ENCODE measurements around the gene SMPD3. TPM values are rescaled to one million over a fixed set of nuclear protein-coding genes. Genes with fewer than 3 reads are reported as not detected.

SMPD3 gene
- total RNA-seq, 2 donors from 2014 or later, result 0.19 TPM; not detected in 1

DNA sequence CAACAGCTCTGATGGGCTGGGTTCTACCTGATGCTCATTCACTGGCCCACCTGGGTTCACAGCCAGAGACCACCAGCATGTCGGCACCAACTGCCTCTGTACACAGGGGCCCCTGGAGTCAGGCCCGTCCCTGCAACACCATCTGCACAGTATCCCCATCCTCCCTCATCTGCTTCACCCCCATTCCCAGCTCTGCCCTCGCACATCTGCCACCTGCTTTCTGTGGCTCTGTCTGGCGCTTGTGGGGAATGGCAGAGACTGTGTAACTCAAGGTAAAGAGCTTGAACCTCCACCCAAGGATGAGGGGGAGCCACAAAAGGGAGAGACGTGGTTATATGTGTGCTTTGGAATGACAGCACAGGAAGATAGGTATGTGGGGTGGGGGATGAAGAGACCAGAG, 27.2 kb downstream of the SMPD3 start:
- Mint-ChIP-seq H3K27me3 (ENCODE audit: low read depth) (no peaks in the 10 kb centered on the region), H3K4me1 (ENCODE audit: low read depth) (peaks cover 46% of the 10 kb centered on the region), H3K4me3 (no peak overlapping the region), H3K36me3 (ENCODE audit: insufficient read depth in 2 of 2) (no peaks in the 10 kb centered on the region), H3K9me3 (no peaks in the 10 kb centered on the region), H3K27ac (no peak overlapping the region)
- ATAC-seq (replicated peaks in 1 of 2) (no peak), DNase-seq (no peak)

DNA sequence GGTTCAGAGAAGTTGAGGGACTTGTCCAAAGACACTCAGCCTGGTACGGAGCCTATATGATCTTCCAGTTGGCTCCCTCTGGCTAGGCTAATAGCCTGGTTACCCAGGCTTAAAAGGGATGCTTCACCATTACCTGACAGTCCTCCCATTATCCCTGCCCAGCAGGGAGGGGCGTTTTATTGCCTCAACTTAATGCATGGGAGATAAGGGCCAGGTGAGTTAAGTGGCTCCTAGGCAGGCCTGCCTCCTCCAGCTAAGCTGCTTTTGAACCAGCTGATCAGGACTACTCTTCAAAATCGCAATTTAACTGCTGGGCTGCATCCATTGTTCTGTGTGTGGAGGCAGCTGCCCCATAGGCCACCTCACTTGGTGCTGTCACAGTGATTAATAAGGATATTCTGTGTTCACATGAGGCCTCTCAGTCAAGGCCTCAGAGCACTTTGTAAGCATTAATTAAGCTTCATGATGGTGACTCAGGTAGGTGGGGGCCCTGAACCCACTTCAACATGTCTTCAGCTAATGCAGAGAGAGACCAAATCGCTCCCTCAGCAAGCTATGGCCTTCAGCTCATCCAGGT, 27.9 kb downstream of the SMPD3 start:
- Mint-ChIP-seq H3K36me3 (ENCODE audit: insufficient read depth in 2 of 2) (no peaks in the 10 kb centered on the region), H3K4me3 (no peak overlapping the region), H3K9me3 (no peaks in the 10 kb centered on the region), H3K27me3 (ENCODE audit: low read depth) (no peaks in the 10 kb centered on the region), H3K4me1 (ENCODE audit: low read depth) (peaks cover 47% of the 10 kb centered on the region), H3K27ac (no peak overlapping the region)
- DNase-seq, result no peak
- no peak for ATAC-seq (replicated peaks in 1 of 2)

GRCh38 chr16:68417711-68418301, 30.5 kb downstream of the SMPD3 start:
- ATAC-seq (replicated peaks in 1 of 2) (peak; percentile 85 to 89), DNase-seq (peak; percentile 71 to 75)
- Mint-ChIP-seq H3K9me3 (no peaks in the 10 kb centered on the region), H3K27ac (peak overlapping the region; percentile 87), H3K4me3 (peak overlapping the region; percentile 77 to 85), H3K27me3 (ENCODE audit: low read depth) (no peaks in the 10 kb centered on the region), H3K4me1 (ENCODE audit: low read depth) (peaks cover 47% of the 10 kb centered on the region), H3K36me3 (ENCODE audit: insufficient read depth in 2 of 2) (no peaks in the 10 kb centered on the region)

- Mint-ChIP-seq H3K27me3 (ENCODE audit: low read depth) (no peaks in the 10 kb centered on the region), H3K4me1 (ENCODE audit: low read depth) (peaks cover 47% of the 10 kb centered on the region), H3K27ac (no peak overlapping the region), H3K9me3 (no peaks in the 10 kb centered on the region), H3K4me3 (no peak overlapping the region), H3K36me3 (ENCODE audit: insufficient read depth in 2 of 2) (no peaks in the 10 kb centered on the region)
- no peak for ATAC-seq (replicated peaks in 1 of 2)
- DNase-seq, result no peak
These were observed 32.0 kb downstream of the SMPD3 start for GRCh38 chr16:68416057-68417046.

DNA sequence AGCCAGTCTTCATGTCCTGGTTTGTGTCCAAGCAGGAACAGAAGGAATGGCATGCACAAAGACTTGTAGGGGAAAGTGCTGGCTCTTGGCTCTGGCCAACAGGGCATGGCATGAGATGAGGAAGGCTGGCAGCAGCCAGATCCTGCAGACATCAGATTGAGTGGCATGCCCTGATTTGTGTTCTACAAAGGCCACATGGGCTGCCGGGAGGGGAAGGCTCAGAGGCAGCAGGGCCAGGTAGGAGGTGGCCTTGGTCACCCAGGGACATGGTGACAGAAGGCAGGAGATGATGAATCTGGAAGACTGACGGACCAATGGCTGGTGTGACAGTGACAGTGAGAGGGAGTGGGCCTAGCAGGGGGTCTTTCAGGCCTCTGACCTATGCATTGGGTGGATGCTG, 33.7 kb downstream of the SMPD3 start:
- no peak overlapping the region for H3K4me3 Mint-ChIP-seq
- ATAC-seq (replicated peaks in 1 of 2) (no peak), DNase-seq (no peak)
- no peaks in the 10 kb centered on the region for H3K36me3 Mint-ChIP-seq (ENCODE audit: insufficient read depth in 2 of 2)
- H3K9me3 Mint-ChIP-seq, result no peaks in the 10 kb centered on the region
- peaks cover 36% of the 10 kb centered on the region for H3K4me1 Mint-ChIP-seq (ENCODE audit: low read depth)
- no peaks in the 10 kb centered on the region for H3K27me3 Mint-ChIP-seq (ENCODE audit: low read depth)
- no peak overlapping the region for H3K27ac Mint-ChIP-seq

- no peak for DNase-seq
- Mint-ChIP-seq H3K27me3 (ENCODE audit: low read depth) (peaks cover under 1% of the 10 kb centered on the region), H3K9me3 (no peaks in the 10 kb centered on the region), H3K27ac (no peak overlapping the region), H3K36me3 (ENCODE audit: insufficient read depth in 2 of 2) (no peaks in the 10 kb centered on the region), H3K4me3 (no peak overlapping the region), H3K4me1 (ENCODE audit: low read depth) (peaks cover 11% of the 10 kb centered on the region)
- no peak for ATAC-seq (replicated peaks in 1 of 2)
These were observed 36.2 kb downstream of the SMPD3 start for GRCh38 chr16:68412061-68412460.

DNA sequence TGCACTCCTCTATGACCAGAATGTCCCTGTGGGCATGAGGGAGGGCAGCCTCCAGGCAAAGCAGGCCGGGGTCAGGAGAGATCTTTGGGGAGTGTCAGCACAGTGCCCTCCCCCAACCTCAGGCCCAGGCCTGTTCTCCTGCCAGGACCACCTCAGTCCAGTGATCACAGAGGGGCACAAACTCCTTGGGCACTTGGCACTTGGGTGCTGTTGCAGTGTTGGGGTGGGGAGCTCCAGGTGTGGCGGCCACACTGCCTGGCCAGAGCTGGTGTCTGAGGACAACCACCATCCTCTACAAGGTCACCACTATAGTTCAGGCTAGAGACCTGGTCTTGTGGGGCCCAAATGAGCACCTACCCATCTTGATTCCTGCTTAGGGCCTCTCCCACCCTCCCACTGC, 37.2 kb downstream of the SMPD3 start:
- H3K4me1 Mint-ChIP-seq (ENCODE audit: low read depth), result peaks cover 4% of the 10 kb centered on the region
- ATAC-seq (replicated peaks in 1 of 2) (no peak), DNase-seq (no peak)
- no peaks in the 10 kb centered on the region for H3K36me3 Mint-ChIP-seq (ENCODE audit: insufficient read depth in 2 of 2)
- H3K4me3 Mint-ChIP-seq, result no peak overlapping the region
- H3K27me3 Mint-ChIP-seq (ENCODE audit: low read depth), result peaks cover 8% of the 10 kb centered on the region
- no peak overlapping the region for H3K27ac Mint-ChIP-seq
- H3K9me3 Mint-ChIP-seq, result no peaks in the 10 kb centered on the region

DNA sequence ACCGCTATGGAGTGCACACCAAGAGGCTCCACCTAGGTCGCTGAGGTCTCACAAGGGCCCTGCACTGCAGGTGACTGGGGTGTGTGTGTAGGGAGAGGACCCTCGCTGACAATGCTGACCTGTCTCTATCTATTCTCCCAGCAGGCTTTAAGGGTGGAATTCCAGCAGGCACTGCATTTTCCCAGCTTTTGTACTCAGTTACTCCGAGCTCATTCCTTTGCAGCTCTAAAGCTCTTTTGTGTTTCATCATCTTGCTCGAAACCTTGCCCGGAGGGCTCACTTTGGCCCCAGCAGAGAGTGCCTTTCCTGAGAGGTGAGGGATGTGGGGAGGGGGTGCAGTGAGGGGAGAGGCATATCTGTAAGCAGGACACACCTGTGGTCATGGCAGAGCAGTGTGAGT, 39.3 kb downstream of the SMPD3 start:
- Mint-ChIP-seq H3K4me3 (no peak overlapping the region), H3K4me1 (ENCODE audit: low read depth) (no peaks in the 10 kb centered on the region), H3K27me3 (ENCODE audit: low read depth) (peaks cover 8% of the 10 kb centered on the region), H3K36me3 (ENCODE audit: insufficient read depth in 2 of 2) (no peaks in the 10 kb centered on the region), H3K27ac (no peak overlapping the region), H3K9me3 (no peaks in the 10 kb centered on the region)
- no peak for ATAC-seq (replicated peaks in 1 of 2)
- no peak for DNase-seq

DNA sequence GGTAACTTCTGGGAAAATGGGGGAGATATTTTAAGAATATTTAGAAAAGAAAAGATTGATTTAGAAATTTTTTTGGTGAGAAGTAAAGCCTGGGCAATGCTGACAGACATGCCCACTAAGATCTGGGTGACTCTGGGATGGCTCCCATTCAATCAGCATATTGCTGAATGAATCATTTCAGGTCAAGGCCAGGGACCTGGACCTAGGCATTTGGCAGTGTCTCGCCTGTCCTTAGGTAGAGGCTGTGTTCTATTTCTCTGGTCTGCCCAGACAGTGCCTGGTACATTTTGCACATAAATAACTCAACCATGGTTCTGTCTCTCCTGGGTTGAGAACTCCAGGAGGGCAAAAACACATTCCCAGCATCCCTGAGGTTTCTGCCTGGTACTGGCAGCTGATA, 39.9 kb downstream of the SMPD3 start:
- ATAC-seq (replicated peaks in 1 of 2), result no peak
- Mint-ChIP-seq H3K4me1 (ENCODE audit: low read depth) (no peaks in the 10 kb centered on the region), H3K36me3 (ENCODE audit: insufficient read depth in 2 of 2) (no peaks in the 10 kb centered on the region), H3K27me3 (ENCODE audit: low read depth) (peaks cover 8% of the 10 kb centered on the region), H3K9me3 (no peaks in the 10 kb centered on the region), H3K4me3 (no peak overlapping the region), H3K27ac (no peak overlapping the region)
- DNase-seq, result no peak

DNA sequence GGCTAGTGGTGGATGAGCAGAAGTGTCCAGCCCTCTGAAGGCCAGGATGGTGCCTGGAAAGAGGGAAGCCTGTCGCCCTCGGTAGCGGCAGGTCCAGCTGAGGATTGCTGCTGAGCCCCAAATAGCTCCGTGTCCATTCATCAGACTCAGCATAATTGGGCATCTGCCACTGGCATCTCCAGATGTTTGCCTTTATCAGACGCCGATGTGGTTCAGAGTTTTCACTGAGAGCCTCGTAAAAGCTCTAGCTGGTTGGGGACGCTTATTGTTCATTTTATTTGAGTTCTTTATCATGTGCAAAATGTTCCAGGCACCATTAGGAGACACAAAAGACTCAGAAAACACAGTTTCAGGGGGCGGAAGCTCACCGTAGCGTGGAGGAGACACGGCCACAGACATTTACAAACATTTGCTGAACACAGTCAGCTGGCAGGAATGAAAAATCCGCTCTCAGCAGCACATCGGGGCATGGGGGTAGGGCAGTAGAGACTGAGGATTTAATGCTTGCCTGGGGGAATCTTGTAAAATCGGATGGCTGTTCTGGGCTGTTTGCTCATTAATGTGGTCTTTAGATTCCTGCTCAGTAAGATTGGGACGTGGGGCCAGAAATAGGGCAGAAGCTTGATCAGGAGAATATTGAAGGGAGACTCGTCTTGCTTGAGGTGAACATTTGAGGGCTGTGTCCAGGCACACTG, 41.7 kb downstream of the SMPD3 start:
- peaks cover 10% of the 10 kb centered on the region for H3K4me1 Mint-ChIP-seq (ENCODE audit: low read depth)
- H3K27ac Mint-ChIP-seq, result no peak overlapping the region
- no peaks in the 10 kb centered on the region for H3K9me3 Mint-ChIP-seq
- H3K36me3 Mint-ChIP-seq (ENCODE audit: insufficient read depth in 2 of 2), result no peaks in the 10 kb centered on the region
- no peak for DNase-seq
- peaks cover 8% of the 10 kb centered on the region for H3K27me3 Mint-ChIP-seq (ENCODE audit: low read depth)
- no peak for ATAC-seq (replicated peaks in 1 of 2)
- H3K4me3 Mint-ChIP-seq, result no peak overlapping the region

- H3K27ac Mint-ChIP-seq, result no peak overlapping the region
- H3K36me3 Mint-ChIP-seq (ENCODE audit: insufficient read depth in 2 of 2), result no peaks in the 10 kb centered on the region
- no peak for ATAC-seq (replicated peaks in 1 of 2)
- no peak for DNase-seq
- no peak overlapping the region for H3K4me3 Mint-ChIP-seq
- H3K27me3 Mint-ChIP-seq (ENCODE audit: low read depth), result peaks cover 8% of the 10 kb centered on the region
- H3K9me3 Mint-ChIP-seq, result no peaks in the 10 kb centered on the region
- H3K4me1 Mint-ChIP-seq (ENCODE audit: low read depth), result peaks cover 23% of the 10 kb centered on the region
These were observed 43.5 kb downstream of the SMPD3 start for GRCh38 chr16:68404736-68405345.

DNA sequence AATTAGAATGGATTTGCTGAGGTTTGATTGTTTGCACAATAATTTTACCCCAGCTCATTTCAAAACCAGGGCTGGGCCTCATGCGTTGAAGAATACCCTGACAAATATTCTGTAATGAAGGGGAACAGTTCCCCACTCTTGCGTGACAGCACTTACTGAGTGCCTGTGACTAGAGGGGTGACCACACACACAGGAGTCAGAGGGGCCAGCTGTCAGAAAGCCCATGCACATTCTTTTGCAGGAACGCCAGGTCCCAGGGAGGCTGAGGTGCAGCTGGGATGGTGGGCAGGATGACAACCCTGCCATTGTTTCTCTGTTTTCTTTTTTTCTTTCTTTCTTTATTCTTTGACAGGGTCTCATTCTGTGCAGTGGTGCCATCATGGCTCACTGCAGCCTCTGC, 44.6 kb downstream of the SMPD3 start:
- no peaks in the 10 kb centered on the region for H3K9me3 Mint-ChIP-seq
- no peak for ATAC-seq (replicated peaks in 1 of 2)
- H3K27ac Mint-ChIP-seq, result no peak overlapping the region
- H3K4me3 Mint-ChIP-seq, result no peak overlapping the region
- no peak for DNase-seq
- peaks cover 23% of the 10 kb centered on the region for H3K4me1 Mint-ChIP-seq (ENCODE audit: low read depth)
- H3K36me3 Mint-ChIP-seq (ENCODE audit: insufficient read depth in 2 of 2), result no peaks in the 10 kb centered on the region
- H3K27me3 Mint-ChIP-seq (ENCODE audit: low read depth), result peaks cover 8% of the 10 kb centered on the region

GRCh38 chr16:68403177-68403576, 45.1 kb downstream of the SMPD3 start:
- DNase-seq (no peak), ATAC-seq (replicated peaks in 1 of 2) (no peak)
- H3K9me3 Mint-ChIP-seq, result no peaks in the 10 kb centered on the region
- H3K27me3 Mint-ChIP-seq (ENCODE audit: low read depth), result peaks cover 8% of the 10 kb centered on the region
- H3K4me1 Mint-ChIP-seq (ENCODE audit: low read depth), result peaks cover 23% of the 10 kb centered on the region
- H3K27ac Mint-ChIP-seq, result no peak overlapping the region
- H3K36me3 Mint-ChIP-seq (ENCODE audit: insufficient read depth in 2 of 2), result no peaks in the 10 kb centered on the region
- no peak overlapping the region for H3K4me3 Mint-ChIP-seq

All from activated T-cell treated with anti-CD3 and anti-CD28 coated beads, Interleukin-2, amount 50 U/mL, for 72 hours (primary cell).